GM13977 (cell line): ENCODE results near the gene IRF2.

Source experiments
- DNase-seq: peaks from one replicate; pipeline ENCODE4 v3.0.0; 2012; ENCODE audit warnings: low spot score
- CTCF ChIP-seq: IDR thresholded peaks from 2 replicates; pipeline ENCODE4 v1.5.1; 2012; ENCODE audit warnings: mild to moderate bottlenecking, control low read depth; ENCODE audit not compliant: insufficient read depth; ENCODE audit errors: extremely low read depth, missing control alignments
- in situ Hi-C: fragments of 300-500 bp; cut with MboI; formaldehyde crosslinking; loops from one replicate; pipeline ENCODE4 v1.12.0; 2022; ENCODE audit warnings: low sequenced_read_pairs, low pct_unique_long_range_greater_than_20kb, mixed read lengths, inconsistent platforms; ENCODE audit not compliant: unreplicated experiment

The IRF2 gene

GRCh38 chr4:184400891-184401290 is 73.5 kb downstream of the IRF2 start:
- in situ Hi-C loops = no loop called here
- no peak for DNase-seq
- TF ChIP-seq CTCF = no peak

DNA sequence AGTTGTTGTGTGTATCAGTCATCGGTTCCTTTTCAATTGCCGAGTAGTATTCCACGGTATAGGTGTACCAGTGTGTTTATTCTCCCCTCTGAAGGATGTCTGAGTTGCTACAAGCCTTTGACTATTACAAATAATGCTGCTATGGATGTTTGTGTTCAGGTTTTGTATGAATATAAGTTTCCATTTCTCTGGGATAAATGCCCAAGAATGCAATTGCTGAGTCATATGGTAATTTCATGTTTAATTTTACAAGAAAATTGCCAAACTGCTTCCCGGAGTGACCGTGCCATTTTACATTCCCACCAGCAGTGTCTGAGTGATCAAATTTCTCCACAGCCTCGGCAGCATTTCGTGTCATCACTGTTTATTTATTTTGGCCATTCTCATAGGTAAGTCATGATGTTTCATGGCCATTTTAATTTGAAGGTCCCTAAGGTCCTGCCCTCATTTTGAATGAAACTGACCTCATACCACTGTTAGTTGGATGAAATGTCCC is 73.9 kb downstream of the IRF2 start:
- TF ChIP-seq CTCF = no peak
- in situ Hi-C loops = no loop called here
- DNase-seq = no peak

DNA sequence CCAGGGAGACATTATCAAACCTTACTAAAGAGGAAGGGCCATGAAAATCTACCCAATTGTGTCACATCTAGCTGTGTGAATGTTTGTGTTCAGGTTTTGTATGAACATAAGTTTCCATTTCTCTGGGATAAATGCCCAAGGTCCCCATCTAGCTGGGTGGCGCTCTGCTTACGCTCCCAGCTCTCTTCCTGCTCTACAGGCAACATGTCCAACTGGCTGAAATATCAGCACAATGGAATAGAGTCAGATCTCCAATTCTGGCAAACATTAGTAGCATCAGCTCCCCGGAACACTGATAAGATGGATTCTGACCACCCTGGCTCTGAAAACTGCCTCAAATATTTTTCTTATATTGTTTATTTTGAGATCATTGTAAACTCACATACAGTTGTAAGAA is 74.8 kb downstream of the IRF2 start:
- in situ Hi-C loops = no loop called here
- no peak for DNase-seq
- no peak for TF ChIP-seq CTCF

DNA sequence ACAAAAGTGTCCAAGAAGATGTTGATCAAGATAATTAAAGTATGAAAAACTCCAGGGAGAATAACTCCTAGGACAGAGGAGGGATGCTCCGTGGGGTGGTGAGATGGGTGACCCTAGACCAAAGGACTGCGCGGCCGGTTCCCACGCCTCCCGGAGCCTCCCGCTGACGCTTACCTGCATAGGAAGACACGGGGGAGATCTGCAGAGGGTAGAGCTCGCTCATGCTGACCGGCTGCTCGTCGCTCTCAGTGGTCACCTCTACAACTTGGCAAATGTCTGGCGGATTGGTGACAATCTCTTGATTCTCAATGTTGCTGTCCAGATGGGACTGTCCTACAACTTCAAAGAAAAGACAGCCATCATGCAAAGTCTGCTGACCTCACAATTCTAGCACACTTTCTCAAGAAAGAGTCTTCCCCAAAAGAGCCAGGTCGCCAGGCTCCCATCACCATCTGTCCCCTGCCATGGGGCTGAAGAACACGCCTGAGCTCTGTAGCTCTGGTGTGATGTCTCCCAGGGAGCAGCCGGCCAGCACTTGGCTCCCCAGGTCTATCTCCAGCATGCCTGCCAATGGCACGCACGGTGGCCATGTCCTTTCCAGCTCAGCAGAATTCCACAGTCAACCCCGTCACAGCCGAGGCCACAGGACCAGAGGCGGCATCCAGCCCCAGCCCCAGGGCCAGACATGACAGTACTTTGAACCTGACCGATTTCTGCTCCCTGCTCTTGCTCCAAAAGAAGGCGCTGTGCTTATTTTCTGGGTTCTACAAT is 75.4 kb downstream of the IRF2 start:
- in situ Hi-C loops = no loop called here
- TF ChIP-seq CTCF = no peak

DNA sequence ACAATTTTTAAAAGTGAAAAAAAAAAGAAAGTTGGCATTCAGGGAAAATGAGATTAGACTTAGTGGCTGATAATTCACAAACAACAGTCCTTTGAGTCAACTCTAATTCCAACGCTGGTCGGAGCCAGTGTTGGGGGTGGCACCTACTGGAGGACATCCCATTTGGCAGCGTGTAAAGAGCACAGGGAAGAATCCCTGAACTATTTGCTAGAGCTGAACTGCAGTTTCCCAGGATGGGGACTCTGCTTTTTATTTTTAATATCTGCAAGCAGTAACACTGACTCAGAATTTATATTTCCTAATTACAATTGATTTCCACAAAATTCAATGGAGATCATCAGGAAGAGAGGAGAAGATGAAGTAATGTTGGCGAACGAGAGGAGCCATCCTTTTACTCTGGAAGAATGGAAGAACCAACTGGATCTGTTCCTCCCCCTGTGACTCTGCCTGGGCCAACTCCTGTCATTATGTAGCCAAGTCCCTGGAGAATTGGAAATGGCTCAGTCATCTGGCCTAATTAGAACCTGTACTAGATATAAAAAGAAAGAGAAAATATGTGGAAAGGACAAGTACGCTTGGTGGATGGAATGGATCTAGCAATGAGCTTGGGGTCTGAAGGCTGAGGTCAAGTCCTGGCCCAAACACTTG is 76.7 kb downstream of the IRF2 start:
- DNase-seq = no peak
- in situ Hi-C loops = no loop called here
- TF ChIP-seq CTCF = no peak

More for the DNA sequence above, 75.4 kb downstream of the IRF2 start:
- DNase-seq = no peak

DNA sequence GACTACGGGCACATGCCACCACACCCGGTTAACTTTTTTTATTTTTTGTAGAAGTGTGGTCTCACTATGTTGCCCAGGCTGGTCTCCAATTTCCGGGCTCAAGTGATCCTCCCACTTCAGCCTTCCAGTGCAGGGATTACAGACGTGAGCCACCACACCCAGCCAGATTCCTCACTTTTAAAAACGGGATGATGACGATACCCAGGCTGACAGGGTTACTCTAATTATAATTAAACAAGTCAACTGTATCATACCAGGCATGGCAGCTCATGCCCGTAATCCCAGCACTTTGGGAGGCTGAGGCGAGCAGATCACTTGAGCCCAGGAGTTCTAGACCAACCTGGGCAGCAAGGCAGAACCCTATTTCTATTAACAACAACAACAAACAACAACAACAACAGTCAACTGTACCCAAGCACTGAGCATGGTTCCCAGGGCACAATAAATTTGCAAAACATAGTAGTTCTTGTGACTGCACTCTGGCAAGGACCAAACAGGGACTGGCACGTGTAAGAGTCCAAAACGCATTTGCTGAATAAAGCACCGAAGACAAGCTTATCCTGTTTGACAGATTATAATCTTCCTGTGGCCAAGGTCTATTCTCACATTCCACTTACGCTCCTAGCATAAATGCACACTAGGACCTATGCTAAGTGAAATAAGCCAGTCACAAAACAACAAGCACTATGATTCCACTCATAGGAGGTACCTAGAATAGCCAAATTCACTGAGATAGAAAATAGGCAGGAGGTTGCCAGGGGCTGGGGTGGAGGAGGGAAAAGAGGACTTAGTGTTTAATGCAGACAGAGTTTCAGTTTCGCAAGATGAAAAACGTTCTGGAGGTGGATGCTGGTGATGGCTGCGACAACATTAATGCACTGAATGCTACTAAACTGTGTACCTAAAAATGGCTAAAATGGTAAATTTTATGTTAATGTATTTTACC is 77.5 kb downstream of the IRF2 start:
- in situ Hi-C loops = no loop called here
- TF ChIP-seq CTCF = no peak
- DNase-seq = no peak
